ENCODE data around the gene APOH. TPM values are rescaled to one million over a fixed set of nuclear protein-coding genes. Genes with fewer than 3 reads are reported as not detected.

APOH gene
- total and polyA plus RNA-seq, 2 of the 13 experiments (the other 11 are each of a cell fraction or from before 2014, with no cell fraction given): 4,846 to 5,748 TPM

GRCh38 chr17:66222798-66223350, 6.3 kb downstream of the APOH start (continued):
- TF ChIP-seq, protein P1, sequence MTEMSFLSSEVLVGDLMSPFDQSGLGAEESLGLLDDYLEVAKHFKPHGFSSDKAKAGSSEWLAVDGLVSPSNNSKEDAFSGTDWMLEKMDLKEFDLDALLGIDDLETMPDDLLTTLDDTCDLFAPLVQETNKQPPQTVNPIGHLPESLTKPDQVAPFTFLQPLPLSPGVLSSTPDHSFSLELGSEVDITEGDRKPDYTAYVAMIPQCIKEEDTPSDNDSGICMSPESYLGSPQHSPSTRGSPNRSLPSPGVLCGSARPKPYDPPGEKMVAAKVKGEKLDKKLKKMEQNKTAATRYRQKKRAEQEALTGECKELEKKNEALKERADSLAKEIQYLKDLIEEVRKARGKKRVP (CRISPR knock-in tag; IDR thresholded peaks at IDR 0.05): no peak
- TF ChIP-seq RBM22 (optimal IDR thresholded peaks at IDR 0.05; ENCODE audit: low read length) (peak; percentile 91), SP140L (CRISPR knock-in tag; IDR thresholded peaks at IDR 0.05; ENCODE audit: borderline replicate concordance) (no peak), PAX8 (CRISPR knock-in tag; IDR thresholded peaks at IDR 0.05; ENCODE audit: borderline replicate concordance) (0 out of 2 replicates have a peak, but pooled peaks have one; percentile 13), PLRG1 (conservative IDR thresholded peaks at IDR 0.05) (no peak), RBFOX2 (IDR thresholded peaks at IDR 0.05; ENCODE audit: low read depth, low read length) (0 out of 2 replicates have a peak, but pooled peaks have one; percentile 36), ZFP36 (IDR thresholded peaks at IDR 0.05; ENCODE audit: borderline replicate concordance, low read depth, low read length, partially characterized antibody) (no peak), ZNF562 (CRISPR knock-in tag; IDR thresholded peaks at IDR 0.05; ENCODE audit: borderline replicate concordance) (no peak), ZSCAN9 (CRISPR knock-in tag; IDR thresholded peaks at IDR 0.05; ENCODE audit: borderline replicate concordance) (no peak), ZNF224 (CRISPR knock-in tag; IDR thresholded peaks at IDR 0.05) (peak; percentile 38; the same call in 1 of the 2 replicates)

DNA sequence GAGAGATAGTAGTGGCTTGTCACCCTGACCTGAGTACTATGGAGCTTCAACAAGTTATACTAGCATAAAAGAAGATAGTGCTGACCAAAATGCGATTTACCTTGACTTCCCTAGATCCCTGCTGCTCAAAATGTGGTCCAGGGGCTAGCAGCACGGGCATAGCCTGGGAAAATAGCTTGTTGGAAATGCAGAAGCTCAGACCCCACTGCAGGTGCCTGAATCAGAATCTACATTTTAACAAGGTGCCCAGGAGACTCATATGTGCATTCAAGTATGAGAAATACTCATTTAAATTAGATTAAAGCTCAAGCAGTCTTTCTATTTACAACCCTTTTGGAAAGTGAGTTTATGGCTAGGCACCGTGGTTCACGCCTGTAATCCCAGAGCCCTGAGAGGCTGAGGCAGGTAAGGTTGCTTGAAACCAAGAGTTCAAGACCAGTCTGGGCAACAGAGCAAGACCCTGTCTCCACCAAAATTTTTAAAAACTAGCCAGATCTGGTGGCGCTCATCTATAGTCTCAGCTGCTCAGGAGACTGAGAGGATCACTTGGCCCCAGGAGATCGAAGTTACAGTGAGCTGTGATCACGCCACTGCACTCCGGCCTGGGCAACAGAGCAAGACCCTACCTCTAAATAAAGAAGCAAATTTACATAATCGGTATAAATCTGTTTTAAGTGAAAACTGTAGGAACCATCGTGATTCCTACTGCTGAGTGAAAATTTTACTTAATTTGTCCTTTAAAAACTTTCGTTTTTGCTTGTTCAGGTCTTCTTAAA, 7.3 kb downstream of the APOH start:
- no peak for DNase-seq (ENCODE audit: low spot score)
- Histone ChIP-seq H3K9ac (ENCODE audit: insufficient read depth, low read depth, low read length) (no peak overlapping the region), H3K27ac (ENCODE audit: extremely low read length, insufficient read depth, low read length) (peak overlapping the region; percentile 3), H3K9me3 (ENCODE audit: low read length) (no peaks in the 10 kb centered on the region), H3K4me1 (ENCODE audit: insufficient read depth, low read length) (peaks cover 88% of the 10 kb centered on the region), H3K79me2 (ENCODE audit: insufficient read depth, low read length) (peaks cover 33% of the 10 kb centered on the region), H4K20me1 (ENCODE audit: insufficient read depth, low read length) (peaks cover 11% of the 10 kb centered on the region), H3K36me3 (replicated peaks in 1 of 2; ENCODE audit: control insufficient read depth in 1 of 2, insufficient read depth in 2 of 2, low read length in 2 of 2) (peaks cover 30 to 85% of the 10 kb centered on the region in 2 experiments), H2AFZ (ENCODE audit: low read length) (no peak overlapping the region), H3K4me2 (ENCODE audit: low read depth, low read length) (no peak overlapping the region), H3K4me3 (replicated peaks in 1 of 3; ENCODE audit: insufficient read depth in 1 of 3, low read depth in 2 of 3, low read length in 3 of 3) (no peak overlapping the region), H3K27me3 (ENCODE audit: control insufficient read depth in 1 of 2, insufficient read depth in 2 of 2, low read length in 2 of 2) (no peaks in the 10 kb centered on the region)
- no peak for FAIRE-seq
- WGBS (ENCODE audit: low lambda C conversion rate): 92% methylated on average over 11 of the region's 11 CpGs
- ChIA-PET CTCF (ENCODE audit: low intra/inter-chr PET ratio, low total read pairs) (no interaction called here), POLR2A (interaction anchor here (0.9 to 2.5 kb wide), 4 partner anchors 9 to 54 kb away, joined by 4 to 10 read pairs (median 4); no protein-coding TSS in a partner anchor)
- TSS peak; percentile 0 for BruUV-seq (replicated peaks)
- intact Hi-C loops (cut with micrococcal nuclease; ENCODE audit: unreplicated experiment): loop anchor here (10.0 kb wide), 1 partner anchor 123 kb away; no protein-coding TSS in a partner anchor
- in situ Hi-C loops (cut with HindIII; ENCODE audit: extremely low pct_ligation_motif_present, low pct_unique_long_range_greater_than_20kb): no loop called here
- ATAC-seq: no peak
- TF ChIP-seq BRCA1 (CRISPR knock-in tag; IDR thresholded peaks at IDR 0.05) (no peak), ZNF296 (CRISPR knock-in tag; conservative IDR thresholded peaks at IDR 0.05) (no peak), SRSF4 (IDR thresholded peaks at IDR 0.05; ENCODE audit: low read depth, low read length, poor library complexity, severe bottlenecking) (no peak), ZNF12 (CRISPR knock-in tag; IDR thresholded peaks at IDR 0.05) (no peak), MBD4 (IDR thresholded peaks at IDR 0.05; ENCODE audit: borderline replicate concordance, low read length) (0 out of 2 replicates have a peak, but pooled peaks have one; percentile 39), KLF9 (CRISPR knock-in tag; IDR thresholded peaks at IDR 0.05; ENCODE audit: low read depth) (no peak), ZNF121 (CRISPR knock-in tag; IDR thresholded peaks at IDR 0.05) (peak; percentile 91)
- TF ChIP-seq, protein P2, sequence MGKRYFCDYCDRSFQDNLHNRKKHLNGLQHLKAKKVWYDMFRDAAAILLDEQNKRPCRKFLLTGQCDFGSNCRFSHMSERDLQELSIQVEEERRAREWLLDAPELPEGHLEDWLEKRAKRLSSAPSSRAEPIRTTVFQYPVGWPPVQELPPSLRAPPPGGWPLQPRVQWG (CRISPR knock-in tag; IDR thresholded peaks at IDR 0.05; ENCODE audit: borderline replicate concordance, low read depth): no peak
- TF ChIP-seq, protein P3, sequence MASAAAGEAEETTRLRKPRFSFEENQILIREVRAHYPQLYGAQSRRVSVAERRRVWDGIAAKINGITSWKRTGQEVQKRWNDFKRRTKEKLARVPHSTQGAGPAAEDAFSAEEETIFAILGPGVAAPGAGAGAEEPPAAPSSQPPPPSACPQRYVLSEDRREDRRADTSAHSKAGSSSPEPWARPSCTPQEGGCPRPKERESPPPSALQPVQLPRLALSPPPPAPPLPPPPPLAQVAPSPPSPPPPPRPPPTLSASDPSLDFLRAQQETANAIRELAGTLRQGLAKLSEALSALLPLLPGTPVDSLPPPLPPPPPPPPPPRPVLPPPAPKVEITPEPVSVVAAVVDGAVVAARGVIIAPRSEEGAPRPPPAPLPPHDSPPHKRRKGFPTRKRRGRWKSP (CRISPR knock-in tag; IDR thresholded peaks at IDR 0.05): no peak
- TF ChIP-seq, protein P4, sequence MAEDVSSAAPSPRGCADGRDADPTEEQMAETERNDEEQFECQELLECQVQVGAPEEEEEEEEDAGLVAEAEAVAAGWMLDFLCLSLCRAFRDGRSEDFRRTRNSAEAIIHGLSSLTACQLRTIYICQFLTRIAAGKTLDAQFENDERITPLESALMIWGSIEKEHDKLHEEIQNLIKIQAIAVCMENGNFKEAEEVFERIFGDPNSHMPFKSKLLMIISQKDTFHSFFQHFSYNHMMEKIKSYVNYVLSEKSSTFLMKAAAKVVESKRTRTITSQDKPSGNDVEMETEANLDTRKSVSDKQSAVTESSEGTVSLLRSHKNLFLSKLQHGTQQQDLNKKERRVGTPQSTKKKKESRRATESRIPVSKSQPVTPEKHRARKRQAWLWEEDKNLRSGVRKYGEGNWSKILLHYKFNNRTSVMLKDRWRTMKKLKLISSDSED (CRISPR knock-in tag; IDR thresholded peaks at IDR 0.05): no peak

Data from HepG2 (cell line).